DOHH2 (cell line): ENCODE results near the gene NRROS.

Experiments
- H3F3A ChIP-seq: fragments of 200-600 bp; sonication (generic), shearing (Covaris generic); 2 replicates; pipeline ENCODE4 v1.6.0; 2016; ENCODE audit warnings: antibody characterized with exemption, mild to moderate bottlenecking; ENCODE audit not compliant: control insufficient read depth, insufficient read depth
- H3K27ac ChIP-seq: fragments of 200-600 bp; sonication (generic); 2 replicates; pipeline ENCODE4 v1.5.1; 2014; ENCODE audit warnings: low read depth, mild to moderate bottlenecking, low read length, moderate library complexity
- H3K27me3 ChIP-seq: fragments of 200-600 bp; sonication (generic); 2 replicates; pipeline ENCODE4 v1.6.1; 2014; ENCODE audit warnings: mild to moderate bottlenecking, low read length, mixed read lengths; ENCODE audit not compliant: control insufficient read depth
- H3K36me3 ChIP-seq: fragments of 200-600 bp; sonication (generic); 2 replicates; pipeline ENCODE4 v1.6.1; 2014; ENCODE audit warnings: mild to moderate bottlenecking, low read length, moderate library complexity, mixed read lengths; ENCODE audit not compliant: control insufficient read depth
- H3K4me1 ChIP-seq: fragments of 200-600 bp; sonication (generic); 2 replicates; pipeline ENCODE4 v1.6.1; 2014; ENCODE audit warnings: mild to moderate bottlenecking, low read length, mixed read lengths; ENCODE audit not compliant: control insufficient read depth
- H3K4me2 ChIP-seq: fragments of 200-600 bp; sonication (generic); 2 replicates; pipeline ENCODE4 v1.6.0; 2014; ENCODE audit warnings: mild to moderate bottlenecking, low read length, moderate library complexity
- H3K4me3 ChIP-seq: fragments of 200-600 bp; sonication (generic); 2 replicates; pipeline ENCODE4 v1.5.1; 2014; ENCODE audit warnings: mild to moderate bottlenecking, low read length, mixed read lengths
- H3K79me2 ChIP-seq: fragments of 200-600 bp; sonication (generic); 2 replicates; pipeline ENCODE4 v1.6.1; 2014; ENCODE audit warnings: mild to moderate bottlenecking, low read length, mixed read lengths; ENCODE audit not compliant: control insufficient read depth
- H3K9me2 ChIP-seq: fragments of 200-600 bp; sonication (generic); replicated peaks from 2 replicates; pipeline ENCODE4 v1.6.1; 2014; ENCODE audit warnings: mild to moderate bottlenecking, low read length, mixed read lengths; ENCODE audit not compliant: control insufficient read depth
- H3K9me3 ChIP-seq: fragments of 200-600 bp; sonication (generic); 2 replicates; pipeline ENCODE4 v1.6.1; 2014; ENCODE audit warnings: antibody characterized with exemption, low read length, mixed read lengths; ENCODE audit not compliant: control insufficient read depth, insufficient read depth
- H4K20me1 ChIP-seq: fragments of 200-600 bp; sonication (generic); 2 replicates; pipeline ENCODE4 v1.6.0; 2014; ENCODE audit warnings: low read depth, mild to moderate bottlenecking, antibody characterized with exemption, low read length, moderate library complexity; ENCODE audit not compliant: control insufficient read depth, insufficient read depth
- CTCF ChIP-seq: fragments of 200-600 bp; sonication (generic); IDR thresholded peaks from one replicate; pipeline ENCODE4 v1.5.1; 2014; ENCODE audit warnings: antibody characterized with exemption, mild to moderate bottlenecking, low read depth, low read length; ENCODE audit not compliant: poor library complexity, severe bottlenecking
- EZH2phosphoT487 ChIP-seq: fragments of 200-600 bp; sonication (generic); IDR thresholded peaks from 2 replicates; pipeline ENCODE4 v1.6.1; 2017; ENCODE audit warnings: borderline replicate concordance, mild to moderate bottlenecking, antibody characterized with exemption, low read length, moderate library complexity, mixed read lengths

NRROS gene

DNA sequence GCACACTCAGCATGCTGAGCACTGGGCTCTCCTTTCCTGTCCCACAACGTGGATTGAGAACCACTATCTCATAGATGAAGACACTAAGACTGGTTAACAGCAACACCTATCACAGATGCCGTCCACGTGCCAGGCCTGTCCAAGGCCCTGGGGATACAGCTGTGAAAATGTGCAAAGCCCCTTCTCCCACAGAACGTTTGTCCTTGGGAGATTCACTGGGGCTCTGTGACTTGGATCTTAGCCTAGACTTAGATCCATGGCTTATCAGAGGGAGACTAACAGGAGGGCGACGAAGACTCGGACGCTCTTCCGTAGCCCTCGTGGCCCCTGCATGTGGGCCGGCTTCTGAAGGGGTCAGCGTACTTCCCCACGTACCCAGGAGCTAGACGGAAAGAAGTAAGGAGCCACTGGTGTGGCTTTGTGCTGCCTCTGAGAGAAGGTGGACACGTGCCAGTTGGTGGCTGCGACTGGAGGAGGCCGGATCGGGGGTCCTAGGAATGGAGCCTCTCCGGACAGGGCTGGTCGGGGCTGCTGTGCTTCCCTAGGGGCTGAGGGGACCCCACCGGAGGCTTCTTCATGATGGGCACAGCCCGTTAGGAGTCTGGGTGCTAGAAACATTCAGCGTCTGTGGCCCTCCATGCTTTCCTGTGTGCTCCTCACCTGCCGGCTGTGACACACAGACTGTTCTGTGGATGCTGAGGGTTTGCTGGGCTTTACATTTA lies 964 bp downstream of the NRROS start:
- peak overlapping the region; percentile 72 for H3K4me3 ChIP-seq
- no peaks in the 10 kb centered on the region for H3K9me2 ChIP-seq
- H3F3A ChIP-seq, result peaks cover 3% of the 10 kb centered on the region; the same call in 1 of the 2 replicates
- H3K36me3 ChIP-seq, result no peaks in the 10 kb centered on the region
- no peaks in the 10 kb centered on the region for H4K20me1 ChIP-seq
- peak overlapping the region; percentile 98 for H3K4me2 ChIP-seq
- no peak overlapping the region for H3K27ac ChIP-seq
- no peak for TF ChIP-seq CTCF
- TF ChIP-seq EZH2phosphoT487, result no peak
- peaks cover 77% of the 10 kb centered on the region for H3K27me3 ChIP-seq
- H3K9me3 ChIP-seq, result no peaks in the 10 kb centered on the region
- no peaks in the 10 kb centered on the region for H3K79me2 ChIP-seq
- peaks cover 42% of the 10 kb centered on the region for H3K4me1 ChIP-seq

GRCh38 chr3:196641333-196642054 lies 2.0 kb downstream of the NRROS start:
- Histone ChIP-seq H3K27ac (no peak overlapping the region), H3K4me3 (no peak overlapping the region), H3K79me2 (no peaks in the 10 kb centered on the region), H3K4me2 (peak overlapping the region; percentile 20), H3K9me3 (no peaks in the 10 kb centered on the region), H3K9me2 (no peaks in the 10 kb centered on the region), H3K4me1 (peaks cover 42% of the 10 kb centered on the region), H3K27me3 (peaks cover 72% of the 10 kb centered on the region), H3F3A (peaks cover 3% of the 10 kb centered on the region; the same call in 1 of the 2 replicates), H4K20me1 (no peaks in the 10 kb centered on the region), H3K36me3 (no peaks in the 10 kb centered on the region)
- no peak for TF ChIP-seq CTCF

DNA sequence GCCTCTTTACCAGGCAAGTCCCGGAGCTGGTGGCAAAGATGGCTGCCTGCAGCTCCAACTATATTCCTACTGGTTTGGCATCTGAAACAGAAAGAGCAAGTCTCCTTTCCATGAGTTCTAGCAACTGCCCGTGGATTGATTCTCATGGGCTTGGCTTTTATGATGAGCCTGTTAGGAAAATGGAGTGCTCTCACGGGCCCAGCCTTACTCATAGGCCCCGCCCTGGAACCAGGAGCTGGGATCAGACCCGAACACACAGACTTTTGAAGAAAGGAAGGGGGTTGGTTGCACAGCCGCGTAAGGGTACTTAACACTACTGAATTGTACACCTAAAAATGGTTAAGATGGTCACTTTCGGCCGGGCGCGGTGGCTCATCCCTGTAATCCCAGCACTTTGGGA lies 2.9 kb downstream of the NRROS start:
- no peaks in the 10 kb centered on the region for H4K20me1 ChIP-seq
- H3K27ac ChIP-seq, result no peak overlapping the region
- H3K9me2 ChIP-seq, result no peaks in the 10 kb centered on the region
- H3K27me3 ChIP-seq, result peaks cover 65% of the 10 kb centered on the region
- H3K4me2 ChIP-seq, result no peak overlapping the region
- H3K36me3 ChIP-seq, result no peaks in the 10 kb centered on the region
- H3K4me1 ChIP-seq, result peaks cover 42% of the 10 kb centered on the region
- H3K79me2 ChIP-seq, result no peaks in the 10 kb centered on the region
- H3F3A ChIP-seq, result peaks cover 3% of the 10 kb centered on the region; the same call in 1 of the 2 replicates
- H3K9me3 ChIP-seq, result no peaks in the 10 kb centered on the region
- TF ChIP-seq CTCF (no peak), EZH2phosphoT487 (no peak)
- no peak overlapping the region for H3K4me3 ChIP-seq
